Epithelial cell of esophagus (primary cell): ENCODE measurements around the gene CUBN.

Source experiments
- DNase-seq: peaks from one replicate; pipeline ENCODE4 v3.0.0; 2010; ENCODE audit warnings: low read depth
- H3K4me3 ChIP-seq: 2 replicates; pipeline ENCODE4 v1.5.1; 2011; ENCODE audit warnings: mild to moderate bottlenecking, low read length, control low read depth
- TF ChIP-seq, protein P1 (sequence below): IDR thresholded peaks from 2 replicates; pipeline ENCODE4 v1.5.1; 2011; ENCODE audit warnings: low read depth, mild to moderate bottlenecking, low read length, control low read depth, inconsistent platforms; ENCODE audit not compliant: insufficient read depth; ENCODE audit errors: missing control alignments

The CUBN gene

DNA sequence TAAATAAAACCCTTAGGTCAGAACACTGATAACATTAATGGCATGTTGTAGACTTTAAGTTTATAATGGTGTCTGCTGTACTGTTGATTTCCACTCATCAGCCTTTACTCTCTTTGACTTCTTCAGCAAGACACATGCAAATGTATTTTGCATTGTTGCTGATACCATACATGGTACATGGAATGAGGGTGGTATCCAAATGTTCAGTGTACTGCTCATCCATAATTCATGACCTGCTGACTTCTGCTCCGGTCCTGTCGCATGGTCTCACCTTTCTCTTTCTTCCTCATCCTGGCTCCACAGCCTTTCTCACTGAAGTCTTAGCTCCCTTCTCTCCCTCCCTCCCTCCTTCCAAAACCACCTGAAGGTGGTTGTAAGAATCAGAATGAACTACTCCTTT is 4.7 kb upstream of the CUBN start:
- H3K4me3 ChIP-seq, result no peak overlapping the region
- DNase-seq, result no peak
- TF ChIP-seq, protein P1, sequence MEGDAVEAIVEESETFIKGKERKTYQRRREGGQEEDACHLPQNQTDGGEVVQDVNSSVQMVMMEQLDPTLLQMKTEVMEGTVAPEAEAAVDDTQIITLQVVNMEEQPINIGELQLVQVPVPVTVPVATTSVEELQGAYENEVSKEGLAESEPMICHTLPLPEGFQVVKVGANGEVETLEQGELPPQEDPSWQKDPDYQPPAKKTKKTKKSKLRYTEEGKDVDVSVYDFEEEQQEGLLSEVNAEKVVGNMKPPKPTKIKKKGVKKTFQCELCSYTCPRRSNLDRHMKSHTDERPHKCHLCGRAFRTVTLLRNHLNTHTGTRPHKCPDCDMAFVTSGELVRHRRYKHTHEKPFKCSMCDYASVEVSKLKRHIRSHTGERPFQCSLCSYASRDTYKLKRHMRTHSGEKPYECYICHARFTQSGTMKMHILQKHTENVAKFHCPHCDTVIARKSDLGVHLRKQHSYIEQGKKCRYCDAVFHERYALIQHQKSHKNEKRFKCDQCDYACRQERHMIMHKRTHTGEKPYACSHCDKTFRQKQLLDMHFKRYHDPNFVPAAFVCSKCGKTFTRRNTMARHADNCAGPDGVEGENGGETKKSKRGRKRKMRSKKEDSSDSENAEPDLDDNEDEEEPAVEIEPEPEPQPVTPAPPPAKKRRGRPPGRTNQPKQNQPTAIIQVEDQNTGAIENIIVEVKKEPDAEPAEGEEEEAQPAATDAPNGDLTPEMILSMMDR, result no peak

DNA sequence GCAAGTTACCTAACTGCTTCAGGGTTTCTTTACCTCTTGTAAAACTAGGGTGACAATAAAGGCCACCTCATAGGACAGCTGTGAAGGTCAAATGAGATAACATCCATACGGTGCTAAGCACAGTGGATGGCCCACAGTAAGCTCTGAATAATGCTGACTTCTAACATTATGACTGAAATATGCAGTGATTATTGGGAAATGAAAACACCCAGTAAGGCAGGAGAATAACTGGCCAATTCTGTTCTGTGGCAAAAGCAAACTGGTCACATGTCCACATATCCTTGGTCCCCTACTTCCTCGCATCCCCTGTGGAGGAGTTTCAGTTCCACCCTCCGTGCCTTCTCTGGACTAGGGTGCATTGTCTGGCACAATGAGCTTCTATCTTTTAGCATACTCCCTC is 1.4 kb downstream of the CUBN start:
- TF ChIP-seq, protein P1, result no peak
- no peak for DNase-seq
- H3K4me3 ChIP-seq, result no peak overlapping the region

DNA sequence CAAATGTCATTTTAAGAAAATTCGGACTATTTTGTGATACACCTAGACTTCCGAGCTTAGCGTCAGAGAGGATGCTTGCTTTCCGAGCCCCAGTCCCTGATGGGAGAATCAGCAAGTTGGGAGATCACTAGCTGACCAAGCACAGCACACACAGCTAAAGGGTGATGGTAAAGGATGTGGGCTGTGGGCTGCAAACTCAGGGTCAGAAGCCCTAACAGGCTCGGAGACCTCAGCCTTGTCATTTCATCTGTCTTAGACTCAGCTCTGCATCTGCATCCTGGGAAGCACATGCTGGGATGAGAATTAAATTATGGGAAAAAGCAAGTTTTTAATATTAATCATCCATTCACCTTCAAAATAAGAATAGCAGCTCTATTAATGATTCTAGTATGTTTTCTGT is 3.3 kb downstream of the CUBN start:
- DNase-seq, result no peak
- no peak overlapping the region for H3K4me3 ChIP-seq
- TF ChIP-seq, protein P1, result no peak

DNA sequence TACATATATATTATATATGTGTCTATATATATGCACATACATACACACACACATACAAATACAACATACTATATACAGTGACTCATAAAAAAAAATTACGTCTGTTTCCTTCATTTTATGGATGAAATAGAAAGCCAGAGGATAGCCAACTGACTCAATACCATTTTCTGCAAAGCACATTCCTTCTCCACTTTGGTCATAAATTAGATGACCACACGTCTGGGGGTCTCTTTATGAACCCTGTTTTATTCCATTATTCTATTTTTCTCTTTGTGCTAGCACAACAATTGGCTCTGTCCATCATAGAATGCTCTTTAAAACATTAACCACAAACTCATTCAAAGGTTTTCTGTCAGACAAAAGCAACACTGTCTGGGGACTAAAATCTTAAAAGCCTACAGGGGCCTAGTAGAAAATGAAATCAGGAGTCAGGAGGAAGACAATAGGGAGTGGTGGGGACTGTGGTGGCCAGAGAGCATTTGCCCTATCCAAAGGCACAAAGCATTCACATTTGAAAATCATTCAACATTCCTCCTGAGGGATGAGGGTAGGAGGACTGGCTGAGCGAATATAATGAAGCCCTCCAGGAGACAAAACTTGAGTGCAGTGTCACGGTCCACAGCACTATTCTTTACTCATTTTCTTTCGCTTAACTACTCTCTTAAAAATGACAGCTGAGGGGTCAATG is 4.3 kb downstream of the CUBN start:
- TF ChIP-seq, protein P1, result no peak
- DNase-seq, result no peak
- H3K4me3 ChIP-seq, result no peak overlapping the region

DNA sequence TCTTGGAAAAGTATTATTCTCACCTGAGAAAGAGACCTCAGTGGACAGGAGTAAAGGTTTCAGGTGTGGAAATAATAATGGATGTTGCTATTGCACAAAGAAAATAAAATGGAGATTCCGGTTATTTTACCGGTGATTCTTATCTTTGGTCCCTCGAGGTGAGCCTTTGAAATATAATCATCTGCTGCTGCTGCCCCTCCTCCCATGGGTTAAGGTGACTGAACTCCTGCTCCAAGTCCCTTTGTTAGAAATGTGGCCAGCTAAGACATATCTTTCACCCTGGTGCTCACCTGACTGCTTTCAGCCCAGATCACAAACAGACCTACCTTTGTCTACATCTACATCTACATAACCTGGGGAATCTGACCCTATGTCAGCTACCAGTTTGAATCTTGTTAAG is 5.7 kb downstream of the CUBN start:
- no peak for DNase-seq
- no peak overlapping the region for H3K4me3 ChIP-seq
- TF ChIP-seq, protein P1, result no peak

DNA sequence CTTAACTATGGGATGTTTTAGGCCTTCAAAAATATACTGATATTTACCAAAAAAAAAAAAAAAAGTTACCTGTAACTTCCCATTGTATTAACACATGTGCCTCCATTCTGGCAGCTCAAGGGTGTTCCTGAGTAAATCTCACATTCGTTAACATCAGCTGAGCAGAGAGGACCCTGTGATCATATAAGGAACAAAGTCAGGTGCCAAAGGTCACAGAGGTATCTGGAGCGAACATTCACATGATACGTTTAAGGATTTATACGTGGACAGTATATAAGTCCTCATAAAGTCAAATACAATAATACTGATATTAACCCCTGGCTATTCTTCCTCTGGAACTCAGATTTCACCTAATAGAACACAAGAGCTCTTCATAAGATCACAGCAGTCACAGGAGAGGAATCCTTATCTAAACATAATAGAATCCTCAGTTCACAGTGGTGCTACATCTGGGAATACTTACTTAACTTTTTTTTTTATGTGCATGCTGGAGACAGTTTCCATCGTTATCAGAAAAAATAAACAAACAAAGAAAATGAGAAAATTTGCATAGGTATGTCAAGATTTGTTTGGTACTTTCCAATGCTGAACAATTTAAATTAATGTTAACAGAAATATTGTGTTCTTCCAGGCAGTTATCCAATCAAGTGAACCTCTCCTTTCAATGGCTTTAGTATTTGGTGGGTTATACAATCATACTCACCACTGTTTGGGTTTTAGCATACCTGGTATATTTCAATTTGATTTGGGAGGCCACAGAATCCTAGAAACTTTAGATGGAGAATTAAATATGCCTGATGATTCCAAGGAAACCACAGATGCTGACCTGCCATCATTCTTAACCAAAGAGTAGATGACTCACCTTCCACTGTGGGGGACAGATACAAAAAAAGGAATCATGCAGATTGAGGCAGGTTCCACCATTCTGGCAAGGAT is 6.6 kb downstream of the CUBN start:
- DNase-seq, result peak; percentile 17
- TF ChIP-seq, protein P1, result no peak
- no peak overlapping the region for H3K4me3 ChIP-seq
